T-helper 9 cell (primary cell): ENCODE results near the gene HSD11B1L.
"Not testable (repeated sequence)": the region's sequence is repeated elsewhere in the genome, so short reads cannot be mapped to it uniquely, and the experiment has no call there.

Source experiments
- DNase-seq: peaks from one replicate; pipeline ENCODE4 v3.0.0-alpha.2; 2020

The HSD11B1L gene

DNA sequence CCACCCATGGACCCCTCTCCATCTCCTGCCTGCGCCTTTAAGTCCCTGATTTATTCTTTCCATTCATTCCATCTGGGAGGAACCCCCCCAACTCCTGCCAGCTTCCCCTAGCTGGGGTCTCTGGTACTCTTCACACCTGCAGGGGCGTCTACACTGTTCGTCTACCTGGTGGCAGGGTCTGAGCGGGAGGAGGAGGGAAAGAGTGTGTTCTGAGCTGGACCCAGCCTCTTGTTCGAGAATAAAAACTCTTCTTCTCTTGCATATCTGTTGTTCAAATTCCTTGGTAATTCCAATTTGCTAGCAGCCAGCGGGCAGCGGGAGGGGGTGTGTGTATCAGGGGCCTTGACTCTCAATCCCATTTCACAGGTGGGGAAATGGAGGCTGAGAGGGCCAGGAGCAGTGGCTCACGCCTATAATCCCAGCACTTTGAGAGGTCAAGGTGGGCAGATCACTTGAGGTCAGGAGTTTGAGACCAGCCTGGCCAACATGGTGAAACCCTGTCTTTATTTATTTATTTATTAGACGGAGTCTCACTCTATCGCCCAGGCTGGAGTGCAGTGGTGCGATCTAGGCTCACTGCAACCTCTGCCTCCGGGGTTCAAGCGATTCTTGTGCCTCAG lies 7.5 kb downstream of the HSD11B1L start:
- DNase-seq, result not testable (repeated sequence)

DNA sequence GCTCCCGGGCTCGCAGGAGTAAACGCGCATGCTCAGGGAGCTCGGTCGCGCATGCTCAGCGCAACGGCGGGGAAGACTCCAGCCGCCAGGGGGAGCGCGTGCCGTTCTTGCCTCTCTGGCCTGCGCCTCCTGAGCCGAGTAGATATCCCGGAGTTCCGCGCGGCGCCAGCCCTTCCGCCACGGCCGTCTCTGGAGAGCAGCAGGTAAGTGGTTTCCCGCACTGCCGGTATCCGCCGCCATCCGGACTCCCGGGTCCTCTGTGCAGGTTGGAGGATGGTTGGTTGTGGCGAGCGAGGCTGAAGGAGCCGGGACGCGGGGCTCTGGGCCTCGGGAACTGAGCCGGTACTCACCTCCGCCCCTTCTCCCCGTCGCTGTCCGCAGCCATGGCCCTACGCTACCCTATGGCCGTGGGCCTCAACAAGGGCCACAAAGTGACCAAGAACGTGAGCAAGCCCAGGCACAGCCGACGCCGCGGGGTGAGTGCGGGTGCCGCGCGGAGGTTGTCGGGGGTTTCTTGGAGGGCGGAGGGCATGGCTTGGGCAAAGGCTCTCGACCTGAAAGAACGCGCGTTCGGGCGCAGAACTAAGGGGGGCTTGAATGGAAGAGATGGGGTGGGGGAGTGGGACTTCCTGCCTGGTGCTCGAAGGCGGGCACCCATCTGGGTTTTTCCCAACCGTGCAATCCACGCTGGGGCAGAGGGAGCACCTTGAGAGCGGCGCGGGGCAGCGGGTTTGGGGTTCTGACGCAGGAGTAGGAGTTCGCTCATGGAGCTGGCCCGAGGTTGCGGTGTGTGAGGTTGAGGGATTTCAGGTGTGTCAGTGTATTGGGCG lies 9.5 kb downstream of the HSD11B1L start, which contains the start of gene RPL36:
Gene RPL36 (plus strand): TSS at position 171 of the 830 bp plus-strand sequence. CDS start 213 bp downstream, at position 384.
- peak; percentile 100 for DNase-seq

DNA sequence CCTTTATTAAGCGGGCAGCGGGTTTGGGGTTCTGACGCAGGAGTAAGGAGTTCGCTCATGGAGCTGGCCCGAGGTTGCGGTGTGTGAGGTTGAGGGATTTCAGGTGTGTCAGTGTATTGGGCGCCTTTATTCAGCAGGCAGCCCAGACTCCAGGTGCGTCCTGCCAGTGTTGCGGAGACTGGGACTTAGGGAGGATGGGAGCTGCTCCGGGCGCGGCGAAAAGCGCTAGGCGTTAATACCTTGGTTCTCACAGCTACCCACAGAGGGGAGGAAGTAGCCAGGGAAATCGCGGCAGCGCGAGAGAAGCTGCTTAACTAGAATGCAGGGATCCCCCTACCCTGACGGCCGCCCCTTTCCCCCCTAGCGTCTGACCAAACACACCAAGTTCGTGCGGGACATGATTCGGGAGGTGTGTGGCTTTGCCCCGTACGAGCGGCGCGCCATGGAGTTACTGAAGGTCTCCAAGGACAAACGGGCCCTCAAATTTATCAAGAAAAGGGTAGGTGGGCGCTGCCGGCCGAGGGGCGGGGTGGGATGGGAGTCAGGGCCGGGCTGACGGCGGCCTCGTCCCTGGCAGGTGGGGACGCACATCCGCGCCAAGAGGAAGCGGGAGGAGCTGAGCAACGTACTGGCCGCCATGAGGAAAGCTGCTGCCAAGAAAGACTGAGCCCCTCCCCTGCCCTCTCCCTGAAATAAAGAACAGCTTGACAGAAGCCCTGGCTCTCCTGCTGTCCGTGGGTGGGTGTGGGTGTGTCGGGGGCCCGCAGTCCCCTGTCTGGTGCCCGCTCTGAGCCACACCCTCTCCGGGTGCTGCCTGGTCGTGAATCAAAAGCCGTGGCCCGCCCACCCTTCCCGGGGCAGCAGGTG lies 10.4 kb downstream of the HSD11B1L start:
- DNase-seq, result peak; percentile 41

DNA sequence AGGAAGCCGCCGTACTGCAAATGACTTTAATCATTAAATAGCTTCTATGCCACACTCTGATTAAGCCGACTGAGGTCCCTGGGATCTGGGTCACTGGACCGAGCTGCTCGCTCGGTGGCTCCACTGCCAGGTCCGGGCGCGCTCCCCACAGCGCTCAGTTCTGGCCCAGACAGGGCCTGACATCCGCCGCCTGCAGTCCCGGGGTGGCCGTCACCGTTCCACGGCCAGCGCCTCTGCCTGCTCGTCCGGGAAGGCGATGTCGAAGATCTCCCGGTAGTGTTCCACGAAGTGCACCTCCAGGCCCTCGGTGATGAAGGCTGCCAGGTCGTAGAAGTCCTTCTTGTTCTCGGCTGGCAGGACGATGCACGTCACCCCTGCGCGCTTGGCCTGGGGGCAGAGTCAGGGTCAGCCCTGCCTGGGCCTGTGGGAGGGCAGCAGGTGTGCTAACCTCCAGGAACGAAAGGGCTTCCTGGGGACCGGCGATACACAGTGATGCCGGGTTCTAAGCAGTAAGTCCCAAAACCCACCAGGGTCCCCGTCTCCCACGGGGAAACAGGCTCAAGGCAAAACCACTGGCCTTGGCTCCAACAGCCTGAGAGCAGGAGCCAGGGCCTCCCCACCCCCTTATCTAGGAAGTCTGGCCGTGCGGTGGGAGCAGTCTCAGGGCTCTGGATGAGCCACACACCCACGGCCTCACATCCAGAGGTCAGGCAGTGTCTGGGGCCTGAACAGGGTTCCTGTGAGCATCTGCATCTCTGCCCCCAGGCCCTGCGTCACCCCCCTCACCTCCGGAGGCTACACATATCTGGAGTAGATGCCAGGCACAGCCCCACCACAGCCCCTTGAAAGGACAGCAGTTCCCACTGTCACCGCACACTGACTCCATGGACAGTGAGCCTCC lies 11.2 kb downstream of the HSD11B1L start:
- DNase-seq, result no peak

DNA sequence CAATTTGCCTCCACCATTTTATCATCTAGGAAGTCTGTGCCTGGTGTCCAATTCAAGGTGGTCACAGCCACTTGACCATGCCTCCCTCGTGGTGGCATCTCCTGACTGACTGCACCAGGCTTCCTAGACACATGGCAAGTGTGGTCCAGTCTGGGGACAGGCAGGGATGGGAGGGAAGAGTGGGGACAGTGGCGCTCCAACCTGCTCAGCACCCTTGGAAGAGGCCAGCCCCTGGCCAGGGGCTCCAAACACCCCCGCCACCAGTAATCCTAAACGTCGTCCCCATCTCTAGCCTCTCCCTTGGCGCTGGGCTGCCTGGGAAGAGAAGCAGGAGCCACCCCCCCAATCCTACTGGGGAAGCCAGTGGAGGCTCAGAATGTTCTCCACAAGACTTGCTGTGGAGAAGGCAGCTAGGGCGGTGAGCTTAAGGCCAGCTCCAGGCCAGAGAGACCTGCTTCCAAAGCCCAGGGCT lies 11.9 kb downstream of the HSD11B1L start:
- no peak for DNase-seq

DNA sequence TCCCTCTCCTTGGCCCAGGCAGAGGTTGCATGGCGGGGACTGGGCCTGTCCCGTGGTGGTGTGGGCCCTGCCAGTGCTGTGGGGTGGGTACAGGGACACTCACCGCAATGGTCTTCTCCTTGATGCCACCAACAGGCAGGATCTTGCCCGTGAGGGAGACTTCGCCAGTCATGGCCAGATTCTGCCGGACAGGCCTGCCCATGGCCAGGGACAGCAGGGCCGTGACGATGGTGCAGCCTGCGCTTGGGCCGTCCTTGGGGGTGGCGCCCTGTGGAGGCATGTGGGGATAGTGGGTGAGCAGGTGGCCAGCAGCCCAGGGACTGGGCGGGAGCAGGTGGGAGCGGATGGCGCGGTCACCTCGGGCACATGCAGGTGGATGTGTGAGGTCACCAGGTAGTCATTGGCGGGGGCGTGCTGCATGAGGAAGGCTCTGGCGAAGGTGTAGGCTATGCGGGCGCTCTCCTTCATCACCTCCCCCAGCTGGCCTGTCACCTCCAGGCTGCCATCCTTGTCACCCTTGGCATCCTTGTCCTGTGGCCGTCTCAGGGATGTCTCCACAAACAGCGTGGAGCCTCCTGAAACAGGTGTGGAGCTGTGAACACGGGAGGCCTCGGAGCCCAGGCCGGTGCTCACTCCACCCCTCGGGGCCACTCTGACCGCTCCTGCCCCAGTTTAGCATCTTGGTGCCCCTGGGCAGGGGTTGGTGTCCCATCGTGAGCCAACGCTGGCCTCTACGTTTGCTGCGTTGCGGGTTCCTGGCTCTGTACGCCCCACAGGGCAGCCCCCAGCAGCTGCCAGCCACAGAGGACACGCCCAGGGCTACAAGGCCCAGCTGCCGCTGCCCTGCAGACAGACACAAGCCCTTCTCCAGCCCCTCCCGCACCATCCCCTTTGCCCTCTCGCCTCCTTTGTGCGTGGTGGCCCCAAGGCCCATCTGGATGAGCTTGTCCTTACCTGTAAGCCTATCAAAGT lies 12.7 kb downstream of the HSD11B1L start:
- DNase-seq, result no peak

DNA sequence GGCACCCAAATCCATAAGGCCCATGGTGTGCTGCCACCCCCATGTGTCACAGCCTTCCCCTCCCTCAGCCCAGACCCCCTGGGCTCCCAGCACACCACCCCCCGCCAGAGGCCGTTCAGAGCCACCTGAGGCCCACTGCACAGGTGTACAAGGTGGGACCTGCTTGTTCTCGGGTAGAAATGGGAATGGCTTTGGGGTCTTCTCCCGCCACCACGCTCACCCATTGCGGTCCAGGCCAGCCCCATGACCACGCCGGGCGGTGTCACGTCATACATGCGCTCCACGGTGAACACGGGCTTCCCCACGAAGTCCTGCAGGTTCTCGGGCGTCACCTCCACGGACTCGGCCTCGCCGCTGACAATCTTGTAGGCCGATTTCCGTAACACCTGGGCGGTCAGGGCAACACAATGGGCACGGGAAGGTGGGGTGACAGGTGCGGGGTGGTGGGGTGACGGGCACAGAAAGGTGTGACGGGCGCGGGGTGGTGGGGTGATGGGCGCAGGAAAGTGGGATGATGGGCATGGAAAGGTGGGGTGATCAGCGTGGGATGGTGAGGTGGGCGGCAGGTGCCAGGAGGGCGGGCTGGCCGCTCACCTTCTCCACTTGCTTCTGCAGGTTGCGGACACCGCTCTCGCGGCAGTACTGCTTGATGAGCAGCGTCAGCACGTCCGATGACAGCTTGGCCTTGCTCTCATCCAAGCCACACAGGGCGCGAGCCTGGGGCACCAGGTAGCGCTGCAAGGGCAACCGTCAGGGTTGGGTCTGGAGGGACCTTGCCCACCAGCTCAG lies 13.5 kb downstream of the HSD11B1L start:
- DNase-seq, result no peak

DNA sequence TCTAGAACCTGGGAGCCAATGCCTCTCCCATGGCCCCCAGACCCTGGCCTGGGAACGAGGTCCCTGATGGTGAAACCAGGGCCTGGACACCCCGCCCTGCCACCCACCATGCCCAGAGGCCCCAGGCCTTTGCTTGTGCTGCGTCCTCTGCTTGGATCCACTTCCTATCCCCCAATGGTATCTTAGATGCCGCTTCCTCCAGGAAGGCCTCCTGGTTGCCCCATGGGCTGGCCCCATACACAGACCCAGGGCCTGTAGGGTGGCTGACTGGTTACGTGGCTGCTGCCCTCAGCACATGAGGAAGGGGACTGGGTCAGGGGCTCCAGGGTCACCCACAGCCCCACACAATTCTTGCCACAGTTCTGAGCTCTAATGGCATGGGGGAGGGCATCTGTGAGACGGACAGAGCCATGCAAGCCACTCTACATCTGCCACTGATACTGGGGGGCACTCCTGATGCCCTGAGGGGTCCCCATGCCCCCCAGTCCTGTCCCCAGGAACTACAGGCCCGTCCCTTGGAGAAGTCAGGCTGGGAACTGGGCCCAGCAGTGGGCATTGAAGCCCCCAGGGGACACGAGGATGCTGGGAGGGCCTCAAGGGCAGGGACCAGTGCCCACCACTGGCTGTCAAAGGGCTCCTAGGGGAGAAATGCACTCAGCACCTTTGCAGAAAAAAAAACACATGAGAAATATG lies 14.3 kb downstream of the HSD11B1L start:
- no peak for DNase-seq

DNA sequence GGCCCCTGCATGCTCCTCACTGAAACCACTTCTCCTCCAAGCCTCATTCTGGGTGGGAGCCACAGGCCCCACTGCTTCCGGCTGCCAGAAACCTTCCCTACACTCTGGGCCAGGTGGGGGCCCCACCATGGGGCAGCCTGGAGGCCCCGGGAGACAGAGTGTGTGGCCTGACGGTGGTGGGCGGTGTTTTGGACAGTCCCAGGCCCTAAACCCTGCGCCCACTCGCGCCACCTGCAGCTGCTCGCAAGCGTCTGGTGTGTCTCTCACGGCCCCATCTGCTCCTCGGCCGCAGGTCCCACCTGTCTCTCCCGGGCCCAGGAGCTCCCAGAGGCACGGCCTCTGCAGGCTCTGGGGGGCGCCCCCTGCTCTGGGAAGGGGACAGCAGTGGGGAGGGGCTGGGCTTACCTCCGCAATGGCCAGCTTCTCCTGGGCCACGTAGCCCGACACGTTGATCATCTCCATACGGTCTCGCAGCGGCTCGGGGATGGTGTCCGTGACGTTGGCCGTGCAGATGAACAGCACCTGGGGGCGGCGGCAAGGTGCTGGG lies 14.9 kb downstream of the HSD11B1L start:
- DNase-seq, result no peak

DNA sequence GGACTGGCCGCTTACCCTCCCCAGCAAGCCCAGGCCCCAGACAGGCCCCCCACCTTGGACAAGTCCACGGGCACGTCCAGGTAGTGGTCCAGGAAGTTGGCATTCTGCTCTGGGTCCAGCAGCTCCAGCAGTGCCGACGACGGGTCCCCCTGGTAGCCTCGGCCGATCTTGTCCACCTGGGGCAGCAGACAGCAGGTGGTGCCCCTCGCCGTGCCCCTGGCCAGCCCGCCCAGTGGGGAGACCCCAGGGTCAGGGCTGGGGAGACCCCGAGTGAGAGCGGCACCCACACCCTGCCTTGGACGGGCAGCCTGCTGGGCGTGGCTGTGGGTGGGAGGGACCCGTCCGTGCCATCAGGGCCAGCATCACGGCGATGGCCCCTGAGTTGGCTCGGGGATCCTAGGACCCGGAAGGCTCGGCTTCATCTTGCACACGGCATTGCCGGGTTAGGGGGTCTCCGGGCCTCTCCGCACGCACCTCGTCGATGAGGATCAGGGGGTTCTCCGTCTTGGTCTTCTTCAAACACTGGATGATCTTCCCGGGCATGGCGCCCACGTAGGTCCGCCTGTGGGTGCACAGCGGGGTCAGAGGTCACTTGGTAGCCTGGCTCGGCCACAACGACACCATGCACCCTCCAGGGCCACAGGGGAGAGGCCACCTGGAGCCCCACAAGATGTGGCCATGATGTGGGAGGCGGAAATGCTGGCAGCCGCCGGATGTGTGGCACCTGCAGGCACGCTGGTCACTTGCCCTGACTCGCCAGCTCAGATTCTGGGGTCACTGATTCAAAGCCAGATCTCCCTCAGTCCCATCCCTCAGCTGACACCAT lies 15.6 kb downstream of the HSD11B1L start:
- no peak for DNase-seq

DNA sequence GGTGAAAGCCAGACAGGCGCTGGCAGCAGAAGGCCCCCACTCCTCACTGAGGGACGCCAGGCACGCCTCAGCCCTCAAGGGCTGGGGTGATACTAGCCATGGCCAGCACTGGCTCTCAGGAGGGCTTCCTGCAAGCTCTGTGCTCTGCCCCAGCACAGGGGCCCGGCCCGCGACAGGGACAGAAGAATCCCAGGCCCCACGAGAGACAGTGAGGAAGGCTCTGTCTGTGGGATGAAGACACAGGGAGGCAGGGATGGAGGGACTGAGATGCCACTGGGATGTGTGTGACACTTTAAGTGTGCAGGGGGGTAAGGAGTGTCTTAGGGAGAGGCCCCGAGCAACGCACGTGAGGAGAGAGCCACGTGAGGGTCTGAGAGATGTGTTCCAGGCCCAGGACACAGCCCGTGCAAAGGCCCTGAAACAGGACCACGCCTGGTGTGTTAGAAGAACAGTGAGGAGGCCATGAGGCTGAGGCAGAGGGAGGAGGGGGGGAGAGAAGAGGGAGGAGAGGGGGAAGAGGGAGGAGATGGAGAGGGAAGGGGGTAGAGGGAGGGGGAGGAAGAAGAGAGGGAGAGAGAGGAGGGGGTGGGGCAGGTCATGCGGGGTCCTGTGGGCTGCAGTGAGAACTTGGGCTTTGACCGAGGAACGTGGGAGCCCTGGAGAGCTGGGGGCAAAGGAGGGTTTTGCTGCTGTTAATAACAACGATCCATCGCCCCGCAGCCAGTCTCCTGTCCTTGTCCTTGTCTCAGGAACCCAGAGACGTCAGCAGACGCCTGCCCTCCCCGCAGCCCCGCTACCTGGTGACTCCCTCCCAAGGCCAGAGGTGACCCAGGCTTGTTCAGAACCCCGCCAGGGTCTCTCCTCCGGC lies 16.4 kb downstream of the HSD11B1L start:
- no peak for DNase-seq

DNA sequence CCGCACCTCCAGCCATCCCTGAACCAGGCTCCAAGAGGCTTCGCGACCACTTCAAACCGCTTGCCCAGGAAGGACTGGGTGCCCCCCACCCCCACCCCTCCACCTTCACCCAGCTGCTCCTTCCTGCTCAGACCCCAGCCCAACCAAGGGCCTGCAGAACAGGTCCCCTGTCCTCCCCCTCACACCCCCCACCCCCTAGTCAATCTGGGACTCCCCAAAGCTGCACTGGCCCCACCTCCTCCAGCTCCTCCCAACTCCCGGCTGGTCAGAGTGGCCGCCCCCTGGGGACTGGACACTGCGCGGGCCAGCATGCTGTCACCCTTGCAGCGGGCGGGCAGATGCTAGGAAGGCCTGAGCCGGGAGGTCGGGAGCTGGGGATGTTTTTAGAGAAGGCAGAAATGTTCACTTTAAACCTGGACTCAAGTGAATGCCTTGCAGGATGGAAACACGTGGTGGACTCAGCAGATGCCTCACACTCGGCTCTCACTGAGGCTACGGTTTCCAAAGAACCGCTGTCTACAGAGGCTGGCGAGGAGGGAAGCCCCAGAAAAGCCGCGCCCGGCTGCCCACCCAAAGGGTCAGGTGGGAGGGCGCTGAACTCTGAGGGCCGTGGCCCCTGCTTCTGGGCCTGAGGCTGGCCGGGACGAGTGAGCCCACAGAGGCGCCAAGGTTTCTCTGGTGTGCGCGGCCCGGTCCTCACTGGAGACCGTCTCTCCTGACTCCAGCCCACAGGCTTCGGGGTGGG lies 17.2 kb downstream of the HSD11B1L start:
- no peak for DNase-seq

DNA sequence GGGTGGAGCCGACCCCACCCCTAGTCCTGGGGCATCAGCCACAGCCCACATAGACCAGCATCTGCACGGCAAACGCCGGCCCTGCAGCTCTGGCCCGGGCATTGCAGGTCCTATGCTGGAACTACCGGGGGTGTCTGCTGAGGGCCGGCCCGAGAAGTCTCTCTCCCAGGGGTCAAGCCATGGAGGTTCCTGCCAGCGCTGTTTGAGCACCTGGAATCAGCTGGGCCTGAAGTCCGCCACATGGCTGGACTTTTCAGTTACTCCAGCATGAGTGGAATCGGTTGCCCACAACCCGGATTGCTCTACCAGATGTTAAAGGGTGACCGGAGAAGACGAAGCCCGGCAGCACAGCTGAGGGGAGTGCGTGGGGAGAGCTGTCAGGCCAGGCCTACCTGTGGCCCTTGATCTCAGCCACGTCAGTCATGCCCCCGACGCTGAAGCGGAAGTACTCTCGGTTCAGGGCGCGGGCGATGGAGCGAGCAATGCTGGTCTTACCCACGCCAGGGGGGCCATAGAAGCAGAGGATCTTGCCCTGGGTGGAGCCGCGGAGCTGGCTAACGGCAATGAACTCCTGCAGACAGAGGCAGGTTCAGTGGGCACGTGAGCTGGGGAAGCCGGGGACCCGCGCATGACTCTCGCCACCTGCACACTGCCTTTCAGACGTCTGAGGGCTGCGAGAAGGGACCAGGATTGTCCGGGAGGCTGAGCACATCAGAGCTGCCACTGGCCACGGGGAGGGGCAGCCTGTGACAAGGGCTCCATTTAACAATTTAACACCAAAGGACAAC lies 18.0 kb downstream of the HSD11B1L start:
- DNase-seq, result no peak

DNA sequence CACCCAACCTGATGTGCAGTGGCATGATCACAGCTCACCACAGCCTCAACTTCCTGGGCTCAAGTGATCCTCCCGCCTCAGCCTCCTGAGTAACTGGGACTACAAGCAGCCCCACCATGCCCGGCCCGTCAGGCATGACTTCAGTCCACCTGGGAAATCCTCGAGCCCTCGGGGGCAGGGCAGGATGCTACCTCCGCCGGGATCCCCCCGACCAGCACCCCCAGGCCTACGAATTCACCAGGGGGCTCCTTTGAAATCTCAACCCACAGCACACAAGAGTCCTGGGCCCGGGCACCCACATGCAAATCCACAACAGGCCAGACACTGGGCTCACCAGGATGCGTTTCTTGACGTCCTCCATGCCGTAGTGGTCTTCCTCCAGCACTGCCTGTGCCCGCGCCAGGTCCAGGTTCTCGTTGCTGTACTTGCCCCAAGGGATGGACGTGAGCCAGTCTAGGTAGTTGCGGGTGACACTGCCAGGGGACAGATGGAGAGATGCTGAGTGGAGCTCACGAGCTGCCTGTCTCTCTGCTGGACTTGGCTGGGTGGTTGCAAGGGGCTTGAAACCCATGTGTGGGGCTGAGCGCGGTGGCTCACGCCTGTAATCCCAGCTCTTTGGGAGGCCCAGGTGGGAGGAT lies 19.7 kb downstream of the HSD11B1L start:
- DNase-seq, result no peak

DNA sequence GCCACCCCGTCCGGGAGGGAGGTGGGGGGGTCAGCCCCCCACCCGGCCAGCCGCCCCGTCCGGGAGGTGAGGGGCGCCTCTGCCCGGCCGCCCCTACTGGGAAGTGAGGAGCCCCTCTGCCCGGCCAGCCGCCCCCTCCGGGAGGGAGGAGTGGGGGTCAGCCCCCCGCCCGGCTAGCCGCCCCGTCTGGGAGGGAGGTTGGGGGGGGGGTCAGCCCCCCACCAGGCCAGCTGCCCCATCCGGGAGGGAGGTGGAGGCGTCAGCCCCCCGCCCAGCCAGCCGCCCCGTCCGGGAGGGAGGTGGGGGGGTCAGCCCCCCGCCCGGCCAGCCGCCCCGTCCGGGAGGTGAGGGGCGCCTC lies 21.2 kb downstream of the HSD11B1L start:
- DNase-seq, result not testable (repeated sequence)
